A549 (cell line): ENCODE data around the gene HAVCR2. TPM values are rescaled to one million over a fixed set of nuclear protein-coding genes. Genes with fewer than 3 reads are reported as not detected.
A peak's percentile ranks its signal among the peaks of the same experiment; 100 is the strongest.

Experiments used
- ATAC-seq, 2 experiments: fragments of 200-7000 bp in 1 of 2; fragments of >200 bp in 1 of 2; cut with Nextera tagmentation in 1 of 2; cut with Tn5 transposase in 1 of 2; 3 replicates each; pipeline versions ENCODE4 v1.8.0 to v1.9.1; 2018 to 2020; ENCODE audit warnings: mild to moderate bottlenecking in 1 of 2, moderate library complexity in 1 of 2
- CTCF ChIA-PET: fragments of 300-600 bp; sonication (Branson Sonifier 250); formaldehyde crosslinking; extraction: SDS; loops from one replicate; lab custom pipeline; 2021; ENCODE audit warnings: antibody characterized with exemption, inconsistent platforms; lab: Yijun Ruan, JAX
- POLR2A ChIA-PET: fragments of 350-600 bp; formaldehyde crosslinking; extraction: SDS; loops from one replicate; lab custom pipeline; 2021; ENCODE audit warnings: antibody characterized with exemption, inconsistent platforms; lab: Yijun Ruan, JAX
- DNase-seq, 2 experiments: peaks; one replicate each; pipeline versions ENCODE4 v3.0.0 to v3.0.0-alpha.2; 2011 to 2016; ENCODE audit warnings: low read depth in 1 of 2, low spot score in 1 of 2
- FAIRE-seq: peaks from 2 replicates; lab custom pipeline; 2011; peaks lifted over from hg19 to GRCh38; lab: Jason Lieb, UNC
- H3K27ac ChIP-seq, 2 experiments: fragments of >200 bp; sonication (Bioruptor Twin); formaldehyde crosslinking; 3 replicates each; pipeline ENCODE4 v1.5.1; 2016 to 2017
- H3K4me1 ChIP-seq: fragments of >200 bp; sonication (Bioruptor Twin); formaldehyde crosslinking; 3 replicates; pipeline ENCODE4 v1.6.1; 2016
- H3K4me2 ChIP-seq: fragments of >200 bp; sonication (Bioruptor Twin); formaldehyde crosslinking; 3 replicates; pipeline ENCODE4 v1.6.1; 2016
- H3K4me3 ChIP-seq: fragments of >200 bp; sonication (Bioruptor Twin); formaldehyde crosslinking; 3 replicates; pipeline ENCODE4 v1.5.1; 2016
- H3K9me3 ChIP-seq: fragments of >200 bp; sonication (Bioruptor Twin); formaldehyde crosslinking; 3 replicates; pipeline ENCODE4 v1.6.1; 2016
- BHLHE40 ChIP-seq: IDR thresholded peaks from 2 replicates; pipeline ENCODE4 v1.6.1; 2012; ENCODE audit warnings: low read depth, low read length, inconsistent platforms
- CHD4 ChIP-seq: fragments of 200-600 bp; sonication (generic); IDR thresholded peaks from 2 replicates; pipeline ENCODE4 v1.6.1; 2016; ENCODE audit warnings: antibody characterized with exemption, mild to moderate bottlenecking, borderline replicate concordance
- CTCF ChIP-seq: fragments of >200 bp; sonication (Bioruptor Twin); formaldehyde crosslinking; IDR thresholded peaks from 3 replicates; pipeline ENCODE4 v1.5.1; 2016
- EHF ChIP-seq: fragments of 250-450 bp; sonication (Bioruptor Pico); IDR thresholded peaks from 2 replicates; pipeline ENCODE4 v1.5.0; 2020; ENCODE audit warnings: mild to moderate bottlenecking
- EHMT2 ChIP-seq: fragments of 200-600 bp; sonication (generic); IDR thresholded peaks from 2 replicates; pipeline ENCODE4 v1.6.1; 2016; ENCODE audit warnings: antibody characterized with exemption, low read depth, mild to moderate bottlenecking, moderate library complexity
- ELK1 ChIP-seq: fragments of 150-350 bp; IDR thresholded peaks from 2 replicates; pipeline ENCODE4 v1.6.1; 2014; ENCODE audit warnings: low read depth, mild to moderate bottlenecking, low read length
- EP300 ChIP-seq, 2 experiments: fragments of >200 bp; sonication (Bioruptor Twin); formaldehyde crosslinking; IDR thresholded peaks; 2 replicates in 1 of 2; 3 replicates in 1 of 2; pipeline ENCODE4 v1.6.1; 2016 to 2017
- FOSL2 ChIP-seq, 2 experiments: fragments of 450-650 bp in 1 of 2; fragments of >200 bp in 1 of 2; sonication (Bioruptor Twin) in 1 of 2; formaldehyde crosslinking; IDR thresholded peaks; 2 replicates each; pipeline versions ENCODE4 v1.5.0 to v1.6.1; 2016 to 2020; ENCODE audit warnings: mild to moderate bottlenecking in 1 of 2, moderate library complexity in 1 of 2
- HES2 ChIP-seq: fragments of >200 bp; sonication (Bioruptor Twin); formaldehyde crosslinking; IDR thresholded peaks from 2 replicates; pipeline ENCODE4 v1.6.1; 2016
- HEYL ChIP-seq: fragments of 250-450 bp; sonication (Bioruptor Pico); IDR thresholded peaks from 2 replicates; pipeline ENCODE4 v1.8.0; 2021; ENCODE audit warnings: mild to moderate bottlenecking, moderate library complexity
- HMGXB4 ChIP-seq: fragments of 250-450 bp; sonication (Bioruptor Pico); IDR thresholded peaks from 2 replicates; pipeline ENCODE4 v1.5.0; 2021; ENCODE audit warnings: mild to moderate bottlenecking, moderate library complexity, borderline replicate concordance
- HOXB13 ChIP-seq: fragments of 250-450 bp; sonication (Bioruptor Pico); IDR thresholded peaks from 2 replicates; pipeline ENCODE4 v1.5.0; 2020; ENCODE audit warnings: low read depth, mild to moderate bottlenecking, moderate library complexity
- KDM1A ChIP-seq: fragments of 200-600 bp; sonication (generic); IDR thresholded peaks from 2 replicates; pipeline ENCODE4 v1.6.1; 2016; ENCODE audit warnings: low read depth, mild to moderate bottlenecking
- MAX ChIP-seq: IDR thresholded peaks from 2 replicates; pipeline ENCODE4 v1.6.1; 2012
- MAZ ChIP-seq: fragments of 150-350 bp; IDR thresholded peaks from 2 replicates; pipeline ENCODE4 v1.6.1; 2014; ENCODE audit warnings: antibody characterized with exemption, low read depth, low read length, borderline replicate concordance
- POLR2A ChIP-seq: IDR thresholded peaks from 2 replicates; pipeline ENCODE4 v1.6.1; 2012; ENCODE audit warnings: mild to moderate bottlenecking, low read length
- POLR2AphosphoS2 ChIP-seq: conservative IDR thresholded peaks from 2 replicates; pipeline ENCODE4 v1.6.1; 2012; ENCODE audit warnings: low read length, improper control_type of control experiment, inconsistent platforms
- RCOR1 ChIP-seq: fragments of 150-350 bp; IDR thresholded peaks from 2 replicates; pipeline ENCODE4 v1.6.1; 2014; ENCODE audit warnings: antibody characterized with exemption, low read length, low read depth
- REST ChIP-seq: fragments of 200-600 bp; sonication (generic); IDR thresholded peaks from 2 replicates; pipeline ENCODE4 v1.6.1; 2016; ENCODE audit warnings: antibody characterized with exemption, mild to moderate bottlenecking, moderate library complexity
- RNF2 ChIP-seq: fragments of 200-600 bp; sonication (generic); IDR thresholded peaks from 2 replicates; pipeline ENCODE4 v1.6.1; 2016; ENCODE audit warnings: low read depth, mild to moderate bottlenecking, antibody characterized with exemption, moderate library complexity, borderline replicate concordance
- USF2 ChIP-seq: fragments of 450-650 bp; IDR thresholded peaks from 2 replicates; pipeline ENCODE4 v1.6.1; 2014; ENCODE audit warnings: antibody characterized with exemption
- ZNF302 ChIP-seq: fragments of 250-450 bp; sonication (Bioruptor Pico); IDR thresholded peaks from 2 replicates; pipeline ENCODE4 v1.9.0; 2021; ENCODE audit warnings: inconsistent platforms, mild to moderate bottlenecking, moderate library complexity
- ZSCAN20 ChIP-seq: fragments of 250-450 bp; sonication (Bioruptor Pico); IDR thresholded peaks from 2 replicates; pipeline ENCODE4 v1.8.0; 2022; ENCODE audit warnings: mild to moderate bottlenecking, moderate library complexity
- WGBS: methylation state at CpG from one replicate; pipeline ENCODE4 v1.1.6; 2017; ENCODE audit errors: missing lambda C conversion rate; 5-methylcytosine and 5-hydroxymethylcytosine counted together
- polyA plus RNA-seq, 4 experiments: library from polyadenylated mRNA; depleted of rRNA in 3 of 4; stranded (reverse); fragments of >200 nt; fragmentation: RNase III in 1 of 4; extraction: RNeasy Plus Mini Kit Qiagen cat#74134 plus additional on column Dnase treatment in 1 of 4; gene quantifications; 2 replicates in 3 of 4; 3 replicates in 1 of 4; pipeline ENCODE4 v1.2.3, GENCODE V29; 2011 to 2017

Gene HAVCR2
- polyA plus RNA-seq, 2 of the 4 experiments (the other 2 are of a cell fraction): 0.13 to 0.17 TPM

- Histone ChIP-seq H3K4me1 (peaks cover 12% of the 10 kb centered on the region), H3K9me3 (no peaks in the 10 kb centered on the region), H3K4me3 (no peak overlapping the region), H3K27ac (no peak overlapping the region), H3K4me2 (no peak overlapping the region)
- ATAC-seq (no peak), DNase-seq (no peak), FAIRE-seq (no peak)
- 68% methylated on average over 1 of the region's 1 CpG for WGBS
- CTCF ChIA-PET: interaction anchor here (1.0 kb wide), 1 partner anchor 23 kb away, joined by 3 read pairs; no protein-coding TSS in a partner anchor
- POLR2A ChIA-PET: no interaction called here
- TF ChIP-seq POLR2A: no peak
- no peak for TF ChIP-seq FOSL2 (IDR thresholded peaks at IDR 0.05)
- no peak for TF ChIP-seq FOSL2 (CRISPR knock-in tag; IDR thresholded peaks at IDR 0.05)
- no peak for TF ChIP-seq POLR2AphosphoS2
- no peak for TF ChIP-seq RNF2
- TF ChIP-seq RCOR1: no peak
- TF ChIP-seq REST: no peak
- no peak for TF ChIP-seq CTCF
- TF ChIP-seq MAX: no peak
Measured at GRCh38 chr5:157109744-157110143, 900 bp upstream of the HAVCR2 start.

GRCh38 chr5:157107508-157107907, 1.3 kb downstream of the HAVCR2 start:
- DNase-seq: no peak
- no peak for FAIRE-seq
- CTCF ChIA-PET: no interaction called here
- POLR2A ChIA-PET: interaction anchor here (1.2 kb wide), 1 partner anchor 8 kb away, joined by 3 read pairs; no protein-coding TSS in a partner anchor
- peaks cover 10% of the 10 kb centered on the region; the same call in 2 of the 3 replicates for H3K4me1 ChIP-seq
- TF ChIP-seq CHD4 (no peak), ZSCAN20 (CRISPR knock-in tag) (no peak), USF2 (no peak), EHF (CRISPR knock-in tag) (no peak), HOXB13 (CRISPR knock-in tag) (no peak), EHMT2 (no peak), BHLHE40 (no peak), ELK1 (no peak), MAZ (no peak), HMGXB4 (no peak), EP300 (IDR thresholded peaks at IDR 0.05) (no peak), HES2 (no peak), ZNF302 (no peak), REST (no peak), HEYL (CRISPR knock-in tag) (no peak), KDM1A (no peak)
- H3K27ac ChIP-seq: peak overlapping the region in 1 of 2 experiments; percentile 12; a peak in 1 of 6 replicates
- H3K4me2 ChIP-seq: no peak overlapping the region
- WGBS: 93% methylated on average over 3 of the region's 3 CpGs
- no peak overlapping the region for H3K4me3 ChIP-seq
- H3K9me3 ChIP-seq: no peaks in the 10 kb centered on the region
- no peak for ATAC-seq
